ENCODE measurements around the gene VPS13D. TPM values are rescaled to one million over a fixed set of nuclear protein-coding genes. Genes with fewer than 3 reads are reported as not detected.

The VPS13D gene
- total RNA-seq, 1 experiment from 2014 or later = 20.2 TPM

- Histone ChIP-seq H2AFZ (ENCODE audit: low read length) (no peak overlapping the region), H2BK120ac (ENCODE audit: low read depth, low read length, poor library complexity, severe bottlenecking) (no peak overlapping the region), H3K9me3 (ENCODE audit: control insufficient read depth, low read depth, low read length) (no peaks in the 10 kb centered on the region), H3K56ac (ENCODE audit: insufficient read length, low read depth, low read length) (no peak overlapping the region), H3K4me2 (ENCODE audit: insufficient read depth, insufficient read length, low read length) (no peak overlapping the region), H3K23ac (ENCODE audit: insufficient read length, low read depth, low read length) (no peak overlapping the region), H3K23me2 (ENCODE audit: insufficient read length, low read depth, low read length, poor library complexity, severe bottlenecking) (no peaks in the 10 kb centered on the region), H2BK5ac (ENCODE audit: insufficient read length, low read length) (no peak overlapping the region), H3K27ac (ENCODE audit: insufficient read length, low read depth, low read length) (no peak overlapping the region), H4K8ac (replicated peaks; ENCODE audit: insufficient read length, low read depth, low read length) (no peak overlapping the region), H3K4ac (ENCODE audit: low read depth, low read length) (no peak overlapping the region), H3K4me1 (ENCODE audit: insufficient read depth, low read length) (peaks cover 9% of the 10 kb centered on the region; the same call in 1 of the 2 replicates), H4K20me1 (ENCODE audit: control insufficient read depth, insufficient read depth, insufficient read length) (no peaks in the 10 kb centered on the region), H2BK12ac (ENCODE audit: insufficient read length, low read depth, low read length) (no peak overlapping the region), H3T11ph (ENCODE audit: low read length) (no peak overlapping the region), H4K5ac (ENCODE audit: insufficient read length, low read depth, low read length) (no peak overlapping the region), H3K79me1 (ENCODE audit: insufficient read depth, low read depth, low read length, poor library complexity, severe bottlenecking) (no peaks in the 10 kb centered on the region), H3K79me2 (ENCODE audit: insufficient read depth, low read length) (no peaks in the 10 kb centered on the region), H2BK20ac (ENCODE audit: low read depth, low read length, poor library complexity, severe bottlenecking) (no peak overlapping the region), H2AK5ac (ENCODE audit: insufficient read length, low read length) (no peak overlapping the region), H3K9ac (ENCODE audit: extremely low read depth, insufficient read length, low read length) (no peak overlapping the region), H3K27me3 (ENCODE audit: insufficient read depth, low read length) (no peaks in the 10 kb centered on the region), H4K91ac (ENCODE audit: insufficient read length, low read depth, low read length) (no peak overlapping the region), H2BK15ac (ENCODE audit: low read depth, low read length) (no peak overlapping the region), H3K14ac (ENCODE audit: insufficient read depth, low read length) (no peak overlapping the region), H3K18ac (ENCODE audit: insufficient read length, low read depth, low read length) (no peak overlapping the region)
- no peak for TF ChIP-seq CTCF (conservative IDR thresholded peaks at IDR 0.05)
- no CpG with 5 or more reads among the region's 5 CpGs for WGBS (ENCODE audit: extremely low coverage, insufficient read length, low lambda C conversion rate)
- H3K36me3 Mint-ChIP-seq (ENCODE audit: insufficient read depth in 1 of 3, low read depth in 3 of 3) = peaks cover 4 to 35% (median 30%) of the 10 kb centered on the region in 3 experiments; a peak in 6 of 7 replicates
- H3K4me1 Mint-ChIP-seq = peaks cover 31 to 34% of the 10 kb centered on the region in 2 experiments
- H3K9me3 Mint-ChIP-seq = no peaks in the 10 kb centered on the region
- H3K27me3 Mint-ChIP-seq (ENCODE audit: low read depth) = no peaks in the 10 kb centered on the region
- H3K4me3 Mint-ChIP-seq = no peak overlapping the region
- DNase-seq = no peak
- H3K27ac Mint-ChIP-seq = no peak overlapping the region
These were observed 14.8 kb downstream of the VPS13D start for GRCh38 chr1:12244585-12244984.

Measured in H9 (cell line).